Effector memory CD8-positive, alpha-beta T cell (primary cell): Measurements from ENCODE around the gene BSN.
"Not testable (repeated sequence)": the region's sequence is repeated elsewhere in the genome, so short reads cannot be mapped to it uniquely, and the experiment has no call there.

Experiments used
- ATAC-seq: fragments of 150-1000 bp; cut with Tn5 transposase; replicated peaks from 2 replicates; pipeline ENCODE4 v1.10.0; 2021; ENCODE audit warnings: mild to moderate bottlenecking, moderate library complexity
- DNase-seq, 3 experiments: peaks; one replicate each; pipeline ENCODE4 v3.0.0; 2021
- H3K27ac Mint-ChIP-seq, 2 donors: one replicate each; pipeline ENCODE4 v1.8.0; 2022; ENCODE audit warnings: mild to moderate bottlenecking in 2 of 2, mixed read lengths in 2 of 2, moderate library complexity in 2 of 2
- H3K27me3 Mint-ChIP-seq, 2 donors: one replicate each; pipeline ENCODE4 v1.8.0; 2022; ENCODE audit warnings: mixed read lengths in 2 of 2
- H3K36me3 Mint-ChIP-seq: one replicate; pipeline ENCODE4 v1.8.0; 2022; ENCODE audit warnings: mild to moderate bottlenecking, moderate library complexity, mixed read lengths; ENCODE audit not compliant: insufficient read depth
- H3K4me1 Mint-ChIP-seq, 2 donors: one replicate each; pipeline ENCODE4 v1.8.0; 2022; ENCODE audit warnings: low read depth in 2 of 2, mixed read lengths in 2 of 2
- H3K4me3 Mint-ChIP-seq, 2 donors: one replicate each; pipeline ENCODE4 v1.8.0; 2022; ENCODE audit warnings: mild to moderate bottlenecking in 2 of 2, mixed read lengths in 2 of 2, moderate library complexity in 2 of 2
- H3K9me3 Mint-ChIP-seq, 2 donors: one replicate each; pipeline ENCODE4 v1.8.0; 2022; ENCODE audit warnings: mixed read lengths in 2 of 2

The BSN gene

GRCh38 chr3:49687424-49687795 is 133.1 kb downstream of the BSN start:
- Mint-ChIP-seq H3K36me3 (peaks cover 27% of the 10 kb centered on the region), H3K4me3 (peak overlapping the region in 1 of 2 donors; percentile 63), H3K4me1 (peaks cover 30 to 33% of the 10 kb centered on the region in 2 donors)
- H3K27ac Mint-ChIP-seq, H3K9me3 Mint-ChIP-seq, H3K27me3 Mint-ChIP-seq, DNase-seq, ATAC-seq: not testable (repeated sequence)

DNA sequence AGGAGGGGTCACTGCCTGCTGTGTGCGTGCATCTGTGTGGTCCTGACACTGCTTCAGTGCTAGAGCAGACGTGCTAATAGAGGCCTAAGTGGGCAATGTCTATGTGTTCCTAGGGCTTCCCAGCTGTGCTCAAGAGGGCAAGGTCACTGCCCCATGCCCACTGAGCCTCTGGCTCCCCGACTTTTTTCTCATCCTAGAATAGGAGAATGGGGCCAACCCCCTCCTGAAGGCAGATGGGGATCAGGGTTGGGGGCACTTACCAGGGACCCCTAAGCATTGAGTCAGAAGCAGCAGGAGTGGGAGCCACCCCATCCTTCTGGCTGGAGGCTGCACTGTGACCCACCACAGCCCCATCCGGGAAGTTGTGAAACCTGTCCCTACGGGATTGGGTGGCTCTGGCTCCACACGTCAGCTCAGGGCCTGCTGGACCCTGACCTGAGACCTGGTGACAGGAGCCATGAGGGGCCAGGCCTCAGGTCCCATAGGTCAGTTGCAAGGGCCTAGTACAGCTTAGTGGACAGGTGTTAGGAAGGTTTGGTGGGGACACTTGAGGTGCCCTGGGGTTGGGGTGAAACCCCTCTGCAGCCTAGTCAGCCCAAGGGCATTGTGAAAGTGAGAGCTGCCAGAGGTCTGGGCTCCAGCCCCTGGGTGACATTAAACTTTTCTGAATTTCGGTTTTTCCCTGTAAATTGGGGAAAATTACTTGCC is 134.2 kb downstream of the BSN start:
- not testable (repeated sequence) for H3K27me3 Mint-ChIP-seq, H3K9me3 Mint-ChIP-seq, ATAC-seq, DNase-seq
- peak overlapping the region; percentile 98 for H3K27ac Mint-ChIP-seq
- peak overlapping the region; percentile 97 to 98 for H3K4me3 Mint-ChIP-seq
- peaks cover 34 to 36% of the 10 kb centered on the region in 2 donors for H3K4me1 Mint-ChIP-seq
- H3K36me3 Mint-ChIP-seq, result peaks cover 30% of the 10 kb centered on the region

DNA sequence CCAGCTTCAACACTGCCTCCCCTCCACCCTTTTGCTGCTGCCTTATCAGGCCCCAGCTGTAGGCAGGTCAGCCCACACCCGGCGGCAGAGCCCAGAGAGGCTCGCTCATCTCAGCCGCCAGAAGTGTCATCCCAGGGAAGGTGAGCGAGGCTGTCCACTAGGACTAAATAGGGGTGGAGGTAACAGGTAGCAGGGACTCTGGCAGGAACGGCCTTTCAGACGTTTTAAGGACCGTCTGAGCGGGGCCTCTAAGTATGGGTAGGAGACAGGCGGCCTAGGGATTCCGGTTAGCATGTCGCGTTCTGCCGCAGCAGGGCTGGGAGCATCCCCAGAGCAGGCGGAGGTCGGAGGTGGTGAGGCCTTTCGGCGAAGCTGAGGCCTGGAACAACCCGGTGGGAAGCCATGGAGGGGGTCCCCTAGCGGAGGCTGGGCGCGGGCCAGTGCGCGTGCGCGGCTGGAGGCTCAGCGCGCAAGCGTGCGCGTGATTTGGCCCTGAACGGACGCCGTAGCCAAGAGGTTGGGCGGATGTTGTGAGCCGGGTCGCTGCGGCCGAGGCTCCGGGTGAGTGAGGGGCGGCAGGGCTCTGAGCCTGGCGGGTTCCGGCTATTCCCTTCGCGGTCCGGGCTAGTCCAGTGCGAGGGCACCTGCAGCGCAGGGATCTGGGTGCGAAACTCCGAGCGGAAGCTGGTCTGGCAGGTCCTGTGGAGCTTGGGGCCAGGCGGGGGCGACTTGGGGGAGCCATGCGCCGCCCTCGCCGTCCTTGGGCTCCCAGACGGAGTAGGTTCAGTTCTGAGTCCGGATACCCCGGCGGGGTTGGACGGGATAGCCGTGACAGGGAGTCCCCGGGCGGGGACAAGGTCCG is 135.0 kb downstream of the BSN start, which contains the start of the genes MST1 and RNF123:
TSS of gene MST1 (minus strand) at position 429 of the 862 bp plus-strand sequence. CDS start 783 bp downstream, outside the sequence.
TSS of gene RNF123 (plus strand) at position 512 of the 862 bp plus-strand sequence. CDS start 1,609 bp downstream, outside the sequence.
- H3K4me3 Mint-ChIP-seq, result peak within 1 kb of the TSS; percentile 97 to 98
- H3K27ac Mint-ChIP-seq, result peak within 1 kb of the TSS; percentile 98
- DNase-seq (peak; percentile 89 to 93 (median 90)), ATAC-seq (peak; percentile 83)
- peaks cover 39 to 42% of the 10 kb centered on the region in 2 donors for H3K4me1 Mint-ChIP-seq
- H3K9me3 Mint-ChIP-seq, result no peaks in the 10 kb centered on the region
- no peaks in the 10 kb centered on the region for H3K27me3 Mint-ChIP-seq
- H3K36me3 Mint-ChIP-seq, result peaks cover 29% of the 10 kb centered on the region

DNA sequence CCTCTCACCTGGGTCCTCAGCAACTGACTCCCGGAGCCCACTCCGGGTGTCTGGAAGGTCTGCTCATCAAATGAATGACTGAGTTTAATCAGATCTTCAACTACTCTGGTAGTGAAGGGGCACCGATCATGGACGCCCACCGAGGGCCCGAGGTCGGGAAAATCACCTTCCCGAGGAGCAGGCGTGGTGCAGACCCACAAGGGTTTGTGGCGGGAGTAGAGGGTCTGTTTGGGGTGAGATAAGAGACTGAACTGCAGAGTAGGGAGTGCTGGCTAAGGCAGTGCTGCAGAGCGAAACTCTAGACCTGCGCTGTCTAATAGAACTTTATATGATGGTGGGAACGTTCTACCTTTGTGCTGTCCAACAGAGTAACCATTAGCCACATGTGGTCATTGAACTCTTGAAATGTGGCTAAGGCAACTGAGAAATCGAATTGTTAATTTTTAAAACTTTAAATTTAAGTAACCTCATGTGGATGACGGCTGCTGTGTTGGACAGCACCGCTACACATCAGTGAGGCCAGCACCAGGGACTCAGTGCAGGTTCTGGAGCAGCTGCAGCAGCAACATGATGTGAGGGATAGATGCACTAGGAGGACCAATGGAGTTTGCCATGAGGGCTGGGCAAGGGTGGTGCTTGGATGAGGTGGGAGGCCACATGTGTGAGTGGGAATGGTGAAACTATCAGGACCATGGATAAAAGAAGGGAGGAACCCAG is 135.8 kb downstream of the BSN start:
- H3K27ac Mint-ChIP-seq, result peak overlapping the region; percentile 98
- peaks cover 39 to 43% of the 10 kb centered on the region in 2 donors for H3K4me1 Mint-ChIP-seq
- H3K27me3 Mint-ChIP-seq, ATAC-seq, H3K9me3 Mint-ChIP-seq, DNase-seq: not testable (repeated sequence)
- H3K4me3 Mint-ChIP-seq, result peak overlapping the region; percentile 97 to 98
- peaks cover 30% of the 10 kb centered on the region for H3K36me3 Mint-ChIP-seq

DNA sequence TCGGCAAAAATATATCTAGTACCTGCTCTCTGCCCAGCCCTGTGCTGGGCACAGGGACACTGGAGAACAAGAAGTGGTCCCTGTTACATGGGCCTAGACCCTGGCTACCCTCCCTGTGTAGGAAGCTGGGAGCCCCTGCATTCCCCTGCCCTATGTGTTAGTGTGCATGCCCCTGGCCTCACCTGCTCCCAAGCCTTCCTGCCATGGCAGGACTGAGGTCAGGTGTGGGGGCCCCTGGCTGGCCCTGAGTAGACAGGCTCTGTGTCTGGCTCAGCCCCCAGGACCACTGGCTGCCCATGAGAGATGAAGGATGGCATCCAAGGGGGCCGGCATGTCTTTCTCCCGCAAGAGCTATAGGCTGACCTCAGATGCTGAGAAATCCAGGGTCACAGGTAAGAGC is 136.6 kb downstream of the BSN start:
- ATAC-seq, H3K27me3 Mint-ChIP-seq, H3K9me3 Mint-ChIP-seq, DNase-seq: not testable (repeated sequence)
- Mint-ChIP-seq H3K27ac (peak overlapping the region in 1 of 2 donors; percentile 98), H3K4me3 (peak overlapping the region; percentile 97 to 98), H3K4me1 (peaks cover 36 to 43% of the 10 kb centered on the region in 2 donors), H3K36me3 (peaks cover 30% of the 10 kb centered on the region)

GRCh38 chr3:49691481-49691880 is 137.2 kb downstream of the BSN start:
- ATAC-seq, H3K9me3 Mint-ChIP-seq, H3K27me3 Mint-ChIP-seq, DNase-seq: not testable (repeated sequence)
- H3K4me3 Mint-ChIP-seq, result peak overlapping the region in 1 of 2 donors; percentile 98
- peaks cover 36 to 43% of the 10 kb centered on the region in 2 donors for H3K4me1 Mint-ChIP-seq
- H3K36me3 Mint-ChIP-seq, result peaks cover 30% of the 10 kb centered on the region
- peak overlapping the region in 1 of 2 donors; percentile 98 for H3K27ac Mint-ChIP-seq

- Mint-ChIP-seq H3K4me1 (peaks cover 24 to 29% of the 10 kb centered on the region in 2 donors), H3K27ac (peak overlapping the region in 1 of 2 donors; percentile 23), H3K36me3 (peaks cover 14% of the 10 kb centered on the region)
- not testable (repeated sequence) for H3K4me3 Mint-ChIP-seq, DNase-seq, H3K9me3 Mint-ChIP-seq, ATAC-seq, H3K27me3 Mint-ChIP-seq
These were observed 140.3 kb downstream of the BSN start for GRCh38 chr3:49694409-49695070.

DNA sequence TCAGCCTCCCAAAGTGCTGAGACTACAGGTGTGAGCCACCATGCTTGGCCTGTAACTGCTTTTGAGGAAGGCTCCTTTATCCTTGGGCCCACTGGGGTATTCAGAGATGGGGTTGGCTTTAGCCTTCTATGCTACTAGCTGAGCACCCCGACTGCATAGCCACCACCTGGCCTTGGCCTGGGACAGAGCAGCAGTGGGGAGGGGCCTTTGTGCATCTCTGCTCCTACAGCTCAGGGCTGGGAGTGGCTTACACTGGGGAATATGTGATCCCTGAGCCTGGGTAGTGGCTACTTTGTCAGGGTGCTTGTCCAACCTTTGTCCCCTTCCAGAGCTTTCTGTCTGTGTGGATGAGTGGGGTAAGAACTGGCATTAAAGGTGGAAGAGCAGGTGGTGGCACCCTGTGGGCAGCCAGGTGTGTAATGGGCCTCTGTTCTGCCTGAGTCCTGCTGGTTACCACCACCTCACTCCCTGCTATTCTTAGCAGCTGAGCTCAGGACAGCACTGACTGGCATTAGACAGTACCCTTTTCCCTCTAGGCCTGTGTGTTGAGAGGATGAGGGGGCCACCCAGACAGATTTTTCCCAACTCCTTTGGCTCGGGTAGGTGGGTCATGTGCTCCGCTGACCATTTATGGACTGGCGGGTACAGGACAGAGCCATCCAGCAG is 141.2 kb downstream of the BSN start:
- not testable (repeated sequence) for H3K27ac Mint-ChIP-seq, ATAC-seq, H3K4me3 Mint-ChIP-seq, H3K36me3 Mint-ChIP-seq, H3K27me3 Mint-ChIP-seq, DNase-seq, H3K9me3 Mint-ChIP-seq
- peaks cover 15 to 20% of the 10 kb centered on the region in 2 donors for H3K4me1 Mint-ChIP-seq

DNA sequence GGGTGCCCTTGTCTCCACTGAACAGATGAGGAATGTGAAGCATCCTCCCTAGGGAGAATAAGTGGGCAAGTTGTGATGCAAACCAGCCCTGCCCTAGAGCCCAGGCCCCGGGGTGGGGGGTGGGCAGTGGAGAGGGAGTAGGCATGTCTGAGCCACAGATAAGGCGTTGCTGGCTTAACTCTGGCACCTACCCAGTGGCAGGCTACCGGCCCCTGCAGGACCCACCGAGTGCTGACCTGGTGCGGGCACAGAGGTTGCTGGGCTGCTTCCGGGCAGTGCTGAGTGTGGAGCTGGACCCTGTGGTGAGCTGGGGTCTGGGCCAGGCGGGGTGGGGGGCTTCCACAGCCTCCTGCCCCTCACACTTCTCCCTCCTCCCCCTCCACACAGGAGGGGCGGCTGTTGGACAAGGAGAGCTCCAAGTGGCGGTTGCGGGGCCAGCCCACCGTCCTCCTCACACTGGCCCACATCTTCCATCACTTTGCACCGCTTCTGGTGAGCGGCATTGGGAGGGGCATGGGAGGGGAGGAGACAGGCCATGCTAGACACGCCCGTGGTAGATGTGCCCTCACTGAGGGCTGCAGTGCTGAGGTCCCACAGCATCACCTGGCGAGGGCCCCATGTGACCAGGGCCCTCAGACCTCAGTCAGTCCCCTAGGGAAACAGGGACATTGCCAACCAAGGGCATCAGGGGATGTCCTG is 145.2 kb downstream of the BSN start:
- peaks cover 5 to 7% of the 10 kb centered on the region in 2 donors for H3K4me1 Mint-ChIP-seq
- no peaks in the 10 kb centered on the region for H3K27me3 Mint-ChIP-seq
- peaks cover 10% of the 10 kb centered on the region for H3K36me3 Mint-ChIP-seq
- DNase-seq (no peak), ATAC-seq (no peak)
- no peak overlapping the region for H3K4me3 Mint-ChIP-seq
- H3K27ac Mint-ChIP-seq, result no peak overlapping the region
- H3K9me3 Mint-ChIP-seq, result no peaks in the 10 kb centered on the region

GRCh38 chr3:49700014-49700413 is 145.7 kb downstream of the BSN start:
- H3K36me3 Mint-ChIP-seq, result peaks cover 10% of the 10 kb centered on the region
- no peak for ATAC-seq

DNA sequence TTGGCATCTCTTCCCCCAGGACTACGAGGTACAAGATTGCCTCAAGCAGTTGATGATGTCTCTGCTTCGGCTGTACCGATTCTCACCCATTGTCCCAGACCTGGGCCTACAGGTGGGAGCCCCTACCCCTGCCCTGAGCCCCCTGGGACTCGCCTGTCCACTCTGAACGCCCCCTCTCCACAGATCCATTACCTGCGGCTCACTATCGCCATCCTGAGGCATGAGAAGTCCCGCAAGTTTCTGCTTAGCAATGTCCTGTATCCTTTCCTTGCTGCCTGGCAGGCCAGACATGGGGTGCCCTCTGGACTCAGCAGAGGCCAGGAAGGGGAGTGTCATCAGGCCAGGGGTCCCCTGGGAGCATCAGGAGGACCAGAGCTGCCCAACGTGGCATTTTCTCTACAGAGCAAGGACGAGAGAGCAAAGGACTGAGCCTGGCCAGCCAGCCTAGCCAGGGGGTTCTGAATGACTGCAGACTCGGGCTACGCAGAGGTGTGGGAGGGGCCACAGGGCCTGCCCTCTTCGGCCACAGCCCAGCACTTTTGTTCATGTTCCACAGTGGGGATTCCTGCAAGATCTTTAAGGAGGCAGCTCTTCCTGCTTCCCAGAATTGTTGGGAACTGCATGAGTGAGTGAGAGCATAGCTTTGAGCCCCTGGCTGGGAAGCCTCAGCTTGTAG is 146.3 kb downstream of the BSN start:
- Mint-ChIP-seq H3K4me3 (no peak overlapping the region), H3K4me1 (peaks cover 5 to 6% of the 10 kb centered on the region in 2 donors), H3K36me3 (peaks cover 10% of the 10 kb centered on the region), H3K27me3 (no peaks in the 10 kb centered on the region), H3K9me3 (no peaks in the 10 kb centered on the region), H3K27ac (no peak overlapping the region)
- no peak for DNase-seq
- no peak for ATAC-seq

More at GRCh38 chr3:49700014-49700413, 145.7 kb downstream of the BSN start:
- H3K9me3 Mint-ChIP-seq, result no peaks in the 10 kb centered on the region
- H3K4me1 Mint-ChIP-seq, result peaks cover 5 to 7% of the 10 kb centered on the region in 2 donors
- DNase-seq, result no peak
- H3K27ac Mint-ChIP-seq, result no peak overlapping the region
- H3K4me3 Mint-ChIP-seq, result no peak overlapping the region
- no peaks in the 10 kb centered on the region for H3K27me3 Mint-ChIP-seq
